Fibroblast of villous mesenchyme (primary cell): Measurements from ENCODE around the gene PCSK6. TPM values are rescaled to one million over a fixed set of nuclear protein-coding genes. Genes with fewer than 3 reads are reported as not detected.
A peak's percentile ranks its signal among the peaks of the same experiment; 100 is the strongest.

ENCODE experiments used
- DNase-seq: peaks from one replicate; pipeline ENCODE4 v3.0.0-alpha.2; 2010; ENCODE audit warnings: low read depth
- H3K4me3 ChIP-seq: 2 replicates; pipeline ENCODE4 v1.5.1; 2011; ENCODE audit warnings: low read depth, mild to moderate bottlenecking, low read length
- total RNA-seq: library from RNA; depleted of rRNA; stranded (reverse); fragments of >200 nt; gene quantifications from 2 replicates; pipeline ENCODE4 v1.2.3, GENCODE V29; 2012
- TF ChIP-seq, protein P1 (sequence below): IDR thresholded peaks from 2 replicates; pipeline ENCODE4 v1.5.1; 2012; ENCODE audit warnings: low read depth, mild to moderate bottlenecking, low read length; ENCODE audit not compliant: insufficient read depth

The PCSK6 gene
- total RNA-seq, 1 donor = 10.4 TPM

DNA sequence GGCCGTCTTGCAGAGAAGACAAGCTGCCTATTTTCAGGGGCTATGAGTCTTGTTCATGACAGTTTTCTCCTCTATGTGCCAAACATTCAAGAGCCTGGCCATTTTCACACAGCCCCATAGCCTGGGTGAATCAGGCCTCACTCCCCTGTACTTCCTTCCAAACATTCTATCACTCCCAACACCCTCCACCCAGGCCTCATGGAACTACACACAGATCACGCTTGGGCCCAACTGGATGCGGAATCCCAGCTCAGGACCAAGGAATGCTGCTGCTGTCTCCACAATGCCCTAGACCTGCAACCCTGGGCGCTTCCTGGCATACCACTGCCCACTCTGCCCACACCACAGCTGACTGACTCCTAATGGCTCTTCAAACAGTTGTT, 39.4 kb upstream of the PCSK6 start:
- DNase-seq = no peak
- TF ChIP-seq, protein P1, sequence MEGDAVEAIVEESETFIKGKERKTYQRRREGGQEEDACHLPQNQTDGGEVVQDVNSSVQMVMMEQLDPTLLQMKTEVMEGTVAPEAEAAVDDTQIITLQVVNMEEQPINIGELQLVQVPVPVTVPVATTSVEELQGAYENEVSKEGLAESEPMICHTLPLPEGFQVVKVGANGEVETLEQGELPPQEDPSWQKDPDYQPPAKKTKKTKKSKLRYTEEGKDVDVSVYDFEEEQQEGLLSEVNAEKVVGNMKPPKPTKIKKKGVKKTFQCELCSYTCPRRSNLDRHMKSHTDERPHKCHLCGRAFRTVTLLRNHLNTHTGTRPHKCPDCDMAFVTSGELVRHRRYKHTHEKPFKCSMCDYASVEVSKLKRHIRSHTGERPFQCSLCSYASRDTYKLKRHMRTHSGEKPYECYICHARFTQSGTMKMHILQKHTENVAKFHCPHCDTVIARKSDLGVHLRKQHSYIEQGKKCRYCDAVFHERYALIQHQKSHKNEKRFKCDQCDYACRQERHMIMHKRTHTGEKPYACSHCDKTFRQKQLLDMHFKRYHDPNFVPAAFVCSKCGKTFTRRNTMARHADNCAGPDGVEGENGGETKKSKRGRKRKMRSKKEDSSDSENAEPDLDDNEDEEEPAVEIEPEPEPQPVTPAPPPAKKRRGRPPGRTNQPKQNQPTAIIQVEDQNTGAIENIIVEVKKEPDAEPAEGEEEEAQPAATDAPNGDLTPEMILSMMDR = no peak
- H3K4me3 ChIP-seq = no peak overlapping the region

DNA sequence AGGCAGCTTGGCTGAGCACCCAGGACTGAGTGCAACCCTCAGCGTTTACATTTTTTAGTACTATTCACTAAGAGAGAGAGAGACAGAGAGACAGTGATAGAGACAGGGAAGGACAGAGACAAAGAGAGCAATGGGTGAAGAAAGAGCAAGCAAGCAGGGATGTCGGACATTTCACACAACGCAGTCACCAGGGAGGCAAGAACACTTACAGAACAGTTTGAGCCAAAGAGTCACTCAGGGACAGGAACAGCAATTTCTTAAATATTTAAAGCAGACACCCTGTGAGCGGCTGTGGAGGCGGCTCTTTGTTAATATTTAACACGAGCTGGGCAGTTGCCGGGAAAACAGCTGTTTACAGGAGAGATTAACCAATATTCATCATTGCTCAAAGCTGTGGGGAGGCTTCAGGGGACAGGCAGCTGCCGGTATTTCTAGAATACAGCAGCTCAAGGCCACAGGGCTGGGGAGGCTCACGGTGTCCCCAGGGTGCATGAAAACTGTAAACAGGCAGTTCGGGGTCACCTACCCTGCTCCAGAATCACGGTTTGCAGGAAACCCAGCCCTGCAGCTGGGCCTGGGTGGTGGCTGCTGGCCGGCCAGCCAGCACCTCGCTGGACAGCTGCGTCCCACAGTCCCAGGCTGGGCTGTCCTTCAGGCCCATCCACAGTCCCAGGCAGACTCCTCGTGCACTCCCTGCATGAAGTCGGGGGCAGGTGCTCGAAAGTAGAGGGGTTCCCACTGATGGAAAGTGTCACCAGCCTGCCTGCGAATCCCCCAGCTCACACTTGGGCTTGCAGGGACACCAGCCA, 38.8 kb upstream of the PCSK6 start:
- DNase-seq = peak; percentile 53
- H3K4me3 ChIP-seq = no peak overlapping the region
- TF ChIP-seq, protein P1 = no peak

DNA sequence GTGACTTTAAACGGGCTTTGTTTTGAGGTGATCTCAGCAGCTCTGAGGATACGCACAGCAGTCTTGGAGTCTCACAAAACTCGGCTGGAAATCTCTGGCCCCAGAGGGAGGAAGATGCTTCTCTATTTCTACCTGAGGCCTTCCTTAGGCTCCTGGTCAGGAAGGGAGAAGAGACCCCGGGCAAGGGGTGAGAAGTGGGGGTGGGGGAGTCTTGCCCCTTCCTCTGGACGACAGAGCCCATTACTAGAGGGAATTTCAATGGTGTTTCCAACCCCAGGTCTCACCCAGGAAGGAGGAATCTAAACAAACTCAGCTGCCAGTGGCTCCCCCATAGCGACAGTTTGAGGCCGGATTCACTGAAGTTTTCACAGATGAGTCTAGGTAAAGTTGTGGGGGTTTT, 37.4 kb upstream of the PCSK6 start:
- no peak for DNase-seq

DNA sequence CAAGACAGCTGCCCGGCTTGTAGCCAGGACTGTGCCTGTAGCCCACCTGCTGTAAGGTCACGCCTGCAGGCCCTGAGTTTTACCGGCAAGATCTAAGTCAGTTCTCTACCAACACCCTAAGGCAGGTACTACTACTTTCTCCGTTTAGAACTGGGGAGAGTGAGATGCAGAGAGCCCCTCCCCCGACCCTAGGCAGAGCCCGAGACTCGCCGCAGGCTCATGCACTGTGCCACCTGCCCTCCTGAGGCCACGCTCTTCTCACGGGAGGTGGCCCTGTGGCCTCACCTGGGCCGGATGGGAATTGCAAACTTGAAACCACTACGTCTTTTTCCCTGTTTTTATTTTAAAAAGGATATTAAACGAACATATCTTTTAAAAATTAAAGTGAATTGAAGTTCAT, 36.9 kb upstream of the PCSK6 start:
- H3K4me3 ChIP-seq = no peak overlapping the region
- DNase-seq = no peak
- TF ChIP-seq, protein P1 = no peak

More for the DNA sequence above, 37.4 kb upstream of the PCSK6 start:
- TF ChIP-seq, protein P1 = no peak
- no peak overlapping the region for H3K4me3 ChIP-seq

DNA sequence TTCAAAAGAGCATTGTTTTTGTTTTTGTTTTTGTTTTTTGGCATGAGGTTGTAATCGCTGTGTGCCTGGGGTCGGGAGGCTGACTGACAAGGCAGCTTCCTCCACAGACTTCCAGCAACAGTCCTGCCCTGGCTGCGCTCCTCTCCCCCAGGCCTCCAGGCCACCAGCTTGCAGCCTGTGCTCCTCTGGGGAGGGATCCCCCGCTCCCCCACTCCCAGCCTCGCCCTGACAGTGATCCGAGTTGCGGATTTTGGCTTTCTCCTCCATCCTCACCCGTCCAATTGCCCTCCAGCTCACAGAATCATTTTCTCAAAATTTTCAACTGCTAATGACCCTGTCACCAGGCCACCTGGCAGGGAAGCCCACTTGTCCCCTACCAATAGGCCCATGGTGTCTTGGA, 36.5 kb upstream of the PCSK6 start:
- no peak overlapping the region for H3K4me3 ChIP-seq
- TF ChIP-seq, protein P1 = no peak
- DNase-seq = no peak

DNA sequence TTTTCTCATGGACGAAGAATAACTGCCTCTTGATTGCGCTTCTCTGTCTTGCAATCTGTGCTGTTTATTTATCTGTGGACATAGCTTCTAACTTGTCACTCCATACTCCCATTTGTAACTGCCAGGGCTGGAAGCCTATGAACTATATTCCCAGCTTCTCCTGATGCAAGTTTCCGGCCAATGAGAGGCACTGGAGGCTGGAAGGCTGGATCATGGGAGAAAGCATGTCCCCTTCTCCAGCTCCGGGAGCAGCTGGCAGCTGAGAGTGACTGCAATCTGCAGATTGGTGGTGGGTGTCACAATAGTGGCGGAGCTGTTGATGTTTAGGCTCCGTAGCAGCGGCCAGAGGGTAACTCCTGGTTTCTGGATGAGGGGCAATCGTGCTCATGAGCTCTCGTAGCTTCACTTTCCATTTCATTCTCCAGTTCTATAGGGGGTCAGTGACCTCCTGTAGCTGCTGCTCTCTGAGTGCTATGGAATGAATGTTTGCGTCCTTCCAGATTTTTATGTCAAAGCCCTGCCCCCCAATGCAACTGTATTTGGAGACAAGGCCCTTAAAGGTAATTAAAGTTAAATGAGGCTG, 35.7 kb upstream of the PCSK6 start:
- TF ChIP-seq, protein P1 = no peak
- DNase-seq = no peak
- H3K4me3 ChIP-seq = no peak overlapping the region

DNA sequence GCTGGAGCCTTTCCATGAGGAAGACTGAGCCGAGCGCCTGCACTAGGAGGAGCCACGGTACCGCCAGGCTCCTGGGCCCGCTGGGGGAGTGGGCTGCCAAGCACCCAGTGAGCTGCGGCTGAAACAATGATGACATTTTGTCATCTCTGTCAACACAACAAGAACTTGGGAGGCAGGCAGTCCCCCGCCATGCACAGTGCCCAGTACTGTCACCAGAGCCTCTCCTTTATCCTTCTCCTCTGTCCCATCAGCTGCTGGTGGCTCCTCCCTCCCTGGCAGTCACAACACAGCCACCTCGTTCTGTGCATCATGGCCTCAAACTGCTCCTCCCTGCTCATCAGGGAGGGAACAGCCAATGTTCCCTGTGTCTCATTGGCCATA, 34.0 kb upstream of the PCSK6 start:
- TF ChIP-seq, protein P1 = no peak
- no peak for DNase-seq
- no peak overlapping the region for H3K4me3 ChIP-seq
